Mucosa of rectum (tissue), 2 donors: ENCODE data around the gene HIF1AN.
A peak's percentile ranks its signal among the peaks of the same experiment; 100 is the strongest.

Experiments used
- H3K27ac ChIP-seq, 2 donors: one replicate each; pipeline ENCODE4 v1.7.0; 2013; ENCODE audit warnings: inconsistent platforms in 2 of 2, low read depth in 2 of 2, low read length in 2 of 2
- H3K27me3 ChIP-seq, 2 donors: one replicate each; pipeline ENCODE4 v1.7.0; 2013; ENCODE audit warnings: low read length in 2 of 2; ENCODE audit not compliant: control insufficient read depth in 2 of 2, insufficient read depth in 2 of 2
- H3K36me3 ChIP-seq, 2 donors: one replicate each; pipeline ENCODE4 v1.7.0; 2013; ENCODE audit warnings: low read length in 2 of 2; ENCODE audit not compliant: control insufficient read depth in 2 of 2, insufficient read depth in 2 of 2
- H3K4me1 ChIP-seq, 2 donors: one replicate each; pipeline ENCODE4 v1.7.0; 2013; ENCODE audit warnings: low read length in 2 of 2, mild to moderate bottlenecking in 1 of 2; ENCODE audit not compliant: control insufficient read depth in 2 of 2, insufficient read depth in 2 of 2
- H3K4me3 ChIP-seq, 2 donors: one replicate each; pipeline ENCODE4 v1.7.0; 2013; ENCODE audit warnings: low read length in 2 of 2
- H3K9ac ChIP-seq, 2 donors: one replicate each; pipeline ENCODE4 v1.7.0; 2013; ENCODE audit warnings: low read length in 2 of 2, low read depth in 1 of 2, mild to moderate bottlenecking in 1 of 2
- H3K9me3 ChIP-seq, 2 donors: one replicate each; pipeline ENCODE4 v1.7.0; 2013; ENCODE audit warnings: low read length in 2 of 2; ENCODE audit not compliant: control insufficient read depth in 2 of 2
- donor health status: healthy.
- donor health status: Normal muscosa, but diverticular disease.

HIF1AN gene

DNA sequence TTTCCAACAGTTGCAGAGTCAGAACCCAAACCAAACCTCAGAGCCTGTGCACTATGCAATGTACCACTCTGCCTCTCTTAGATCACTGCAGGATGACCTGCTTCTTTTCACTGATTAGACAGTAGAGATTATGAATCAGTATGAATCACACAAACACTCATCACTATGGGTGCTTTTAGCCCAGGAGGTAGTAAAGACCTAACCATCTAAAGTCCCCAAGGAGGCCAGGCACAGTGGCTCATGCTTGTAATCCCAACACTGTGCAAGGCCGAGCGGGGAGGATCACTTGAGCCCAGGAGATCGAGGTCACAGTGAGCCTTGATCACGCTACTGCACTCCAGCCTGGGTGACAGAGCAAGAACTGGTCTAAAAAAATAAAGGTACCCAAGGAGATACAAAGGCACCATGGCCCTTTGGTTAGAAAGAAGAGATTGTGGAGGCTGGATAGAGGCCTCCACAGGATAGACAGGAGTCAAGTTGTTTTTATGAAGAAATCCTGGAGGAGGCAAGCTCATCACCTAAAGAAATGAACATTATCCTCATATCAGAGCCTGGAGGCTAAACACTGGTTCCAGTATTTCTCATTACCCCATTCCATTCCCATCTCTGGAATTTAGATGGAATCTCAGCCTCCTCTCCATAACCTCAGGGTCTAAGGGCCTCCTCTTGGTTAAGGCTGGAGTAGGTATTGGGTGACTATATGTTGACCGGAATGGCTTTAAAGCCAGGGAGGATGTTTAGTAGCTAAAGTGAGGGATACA is 29.0 kb upstream of the HIF1AN start:
- H3K9ac ChIP-seq = no peak overlapping the region
- H3K4me1 ChIP-seq = no peaks in the 10 kb centered on the region
- H3K9me3 ChIP-seq = no peaks in the 10 kb centered on the region
- no peak overlapping the region for H3K27ac ChIP-seq
- H3K4me3 ChIP-seq = no peak overlapping the region
- H3K36me3 ChIP-seq = peaks cover 15 to 25% of the 10 kb centered on the region in 2 donors
- no peaks in the 10 kb centered on the region for H3K27me3 ChIP-seq

- Histone ChIP-seq H3K4me1 (no peaks in the 10 kb centered on the region), H3K27ac (no peak overlapping the region), H3K4me3 (no peak overlapping the region), H3K27me3 (no peaks in the 10 kb centered on the region), H3K9me3 (no peaks in the 10 kb centered on the region), H3K9ac (no peak overlapping the region), H3K36me3 (peaks cover 10 to 23% of the 10 kb centered on the region in 2 donors)
Measured at GRCh38 chr10:100507357-100507732, 28.4 kb upstream of the HIF1AN start.

DNA sequence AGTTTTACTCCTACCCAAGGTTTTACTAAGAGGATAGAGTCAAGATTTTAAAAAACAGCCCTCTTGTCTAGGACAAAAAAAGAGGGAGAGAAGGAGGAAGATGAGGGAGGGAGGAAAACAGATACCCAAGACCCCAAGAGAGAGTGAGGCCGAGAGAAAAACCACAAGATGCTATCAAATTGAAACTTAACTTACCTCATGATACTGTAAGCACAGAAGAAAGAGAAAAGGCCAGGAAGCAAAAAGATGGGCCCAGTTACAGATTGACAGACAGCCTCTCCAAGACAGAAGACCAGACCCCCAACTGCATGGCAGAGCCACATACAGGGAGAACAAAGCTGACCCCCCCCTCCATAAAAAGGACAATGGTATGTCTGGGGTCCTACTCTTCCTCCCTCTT is 27.5 kb upstream of the HIF1AN start:
- H3K9ac ChIP-seq = no peak overlapping the region

DNA sequence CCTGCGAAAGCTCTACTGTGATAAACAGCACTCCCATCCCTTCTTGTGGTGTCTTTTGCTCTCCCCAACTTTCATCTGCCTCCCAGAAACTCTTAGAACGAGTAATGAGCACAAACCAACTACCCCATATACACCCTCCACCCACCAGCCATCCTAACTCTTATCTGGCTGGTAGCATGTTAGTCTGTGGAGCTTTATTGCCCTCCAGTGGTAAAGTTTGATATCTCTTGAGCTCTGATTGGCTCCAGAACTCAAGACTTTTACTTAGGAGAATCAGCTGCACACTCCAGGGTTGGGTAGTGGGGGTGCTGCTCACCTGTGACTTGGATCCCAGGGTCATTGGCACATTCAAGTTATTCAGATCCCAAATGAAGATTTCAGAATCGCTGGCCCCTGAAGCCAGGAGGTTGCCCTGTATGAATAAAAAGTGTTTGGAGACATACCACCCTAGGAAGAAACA is 27.0 kb upstream of the HIF1AN start:
- no peak overlapping the region for H3K27ac ChIP-seq
- no peak overlapping the region for H3K4me3 ChIP-seq
- H3K36me3 ChIP-seq = peaks cover 14 to 24% of the 10 kb centered on the region in 2 donors
- no peaks in the 10 kb centered on the region for H3K4me1 ChIP-seq
- H3K9ac ChIP-seq = no peak overlapping the region
- H3K9me3 ChIP-seq = no peaks in the 10 kb centered on the region
- H3K27me3 ChIP-seq = no peaks in the 10 kb centered on the region

More for the DNA sequence above, 27.5 kb upstream of the HIF1AN start:
- H3K9me3 ChIP-seq = no peaks in the 10 kb centered on the region
- peaks cover 14 to 24% of the 10 kb centered on the region in 2 donors for H3K36me3 ChIP-seq
- no peaks in the 10 kb centered on the region for H3K4me1 ChIP-seq
- H3K27ac ChIP-seq = no peak overlapping the region
- no peak overlapping the region for H3K4me3 ChIP-seq
- H3K27me3 ChIP-seq = no peaks in the 10 kb centered on the region

GRCh38 chr10:100509241-100509840 is 26.4 kb upstream of the HIF1AN start:
- no peak overlapping the region for H3K27ac ChIP-seq
- peaks cover 14 to 24% of the 10 kb centered on the region in 2 donors for H3K36me3 ChIP-seq
- H3K9me3 ChIP-seq = no peaks in the 10 kb centered on the region
- H3K4me3 ChIP-seq = no peak overlapping the region
- H3K4me1 ChIP-seq = no peaks in the 10 kb centered on the region
- H3K9ac ChIP-seq = no peak overlapping the region
- H3K27me3 ChIP-seq = no peaks in the 10 kb centered on the region

DNA sequence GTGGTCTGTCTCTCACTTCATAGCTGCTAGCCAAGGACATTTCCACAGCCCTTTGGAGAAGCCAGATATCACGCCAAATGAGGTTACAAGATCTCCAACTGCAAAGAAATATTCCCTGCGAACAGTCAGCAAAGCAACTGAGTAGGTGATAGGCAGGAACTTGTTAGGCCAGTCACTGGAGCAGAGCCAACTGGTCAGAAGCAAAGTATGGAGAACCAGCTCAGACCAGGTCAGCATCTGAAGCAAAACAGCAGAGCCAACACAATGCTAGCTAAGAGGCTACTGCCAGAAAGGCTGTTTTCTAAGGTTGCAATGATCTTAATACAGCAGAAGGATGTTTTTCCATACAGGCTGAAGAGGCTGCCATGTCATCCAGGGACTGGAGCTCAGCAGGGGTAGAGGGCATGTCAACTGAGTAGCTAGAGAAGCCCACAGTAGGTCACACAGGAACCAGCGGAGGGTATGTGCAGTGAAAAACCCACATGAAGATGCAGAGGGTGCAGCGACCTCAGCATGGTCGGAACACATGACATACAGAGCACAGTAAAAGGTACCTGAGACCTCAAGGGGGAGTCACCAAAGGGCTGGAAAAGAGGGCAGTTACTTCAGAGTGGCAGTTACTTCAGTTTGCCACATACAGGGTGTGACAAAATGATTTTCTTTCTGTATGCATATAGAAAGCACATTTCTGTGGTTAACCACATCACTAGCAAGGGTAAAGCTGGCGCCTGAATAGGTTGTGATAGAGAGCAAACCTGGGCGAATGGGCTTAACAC is 25.0 kb upstream of the HIF1AN start:
- Histone ChIP-seq H3K4me1 (no peaks in the 10 kb centered on the region), H3K36me3 (peaks cover 4 to 19% of the 10 kb centered on the region in 2 donors), H3K4me3 (no peak overlapping the region), H3K9me3 (no peaks in the 10 kb centered on the region), H3K9ac (no peak overlapping the region), H3K27me3 (no peaks in the 10 kb centered on the region), H3K27ac (no peak overlapping the region)

DNA sequence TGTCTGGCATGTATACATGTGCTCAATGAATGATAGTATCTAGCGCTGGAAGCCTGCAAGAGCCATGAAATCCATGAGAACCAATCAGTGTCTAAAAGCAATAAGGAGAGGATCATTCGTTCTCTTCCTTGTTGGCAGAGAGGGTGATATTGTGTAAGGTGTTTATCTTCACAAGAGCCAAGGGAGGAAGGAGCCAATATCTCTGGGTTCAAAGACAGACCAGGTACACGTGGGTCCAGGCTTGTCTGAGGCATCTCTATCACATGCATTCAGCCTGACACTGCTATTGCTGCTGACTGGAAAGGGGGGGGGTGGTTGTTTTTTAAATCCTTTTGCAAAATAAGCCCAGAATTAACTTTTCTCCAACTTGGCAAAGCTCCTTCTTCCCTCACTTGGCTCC is 20.1 kb upstream of the HIF1AN start:
- H3K4me3 ChIP-seq = no peak overlapping the region
- H3K27ac ChIP-seq = no peak overlapping the region
- H3K9me3 ChIP-seq = no peaks in the 10 kb centered on the region
- no peak overlapping the region for H3K9ac ChIP-seq
- H3K27me3 ChIP-seq = peaks cover 0 to 5% of the 10 kb centered on the region in 2 donors
- peaks cover 6% of the 10 kb centered on the region in 2 donors for H3K36me3 ChIP-seq
- peaks cover 2 to 5% of the 10 kb centered on the region in 2 donors for H3K4me1 ChIP-seq

DNA sequence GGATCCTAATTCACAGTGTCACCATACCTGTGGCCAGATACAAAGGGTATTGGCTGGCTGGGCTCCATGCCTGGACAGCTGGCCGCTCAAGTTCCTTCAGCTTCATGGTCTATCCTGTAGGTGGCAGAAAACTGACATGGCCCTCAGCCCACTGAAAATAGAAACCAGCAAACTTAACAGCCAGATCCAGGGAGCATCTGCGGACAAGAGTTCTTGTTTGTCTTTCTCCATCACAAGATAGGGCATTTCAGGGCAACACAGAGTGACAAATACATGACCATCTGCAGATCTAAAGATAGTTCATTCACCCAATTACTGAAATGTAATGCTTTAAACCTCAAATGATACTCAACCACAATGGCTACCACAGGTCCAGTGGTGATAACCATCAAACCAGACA is 18.9 kb upstream of the HIF1AN start:
- Histone ChIP-seq H3K27ac (no peak overlapping the region), H3K4me1 (peaks cover 2 to 5% of the 10 kb centered on the region in 2 donors), H3K27me3 (peaks cover 0 to 5% of the 10 kb centered on the region in 2 donors), H3K9me3 (no peaks in the 10 kb centered on the region), H3K4me3 (no peak overlapping the region), H3K9ac (no peak overlapping the region), H3K36me3 (peaks cover 5 to 6% of the 10 kb centered on the region in 2 donors)

- Histone ChIP-seq H3K9ac (peak overlapping the region in 1 of 2 donors; percentile 10), H3K9me3 (no peaks in the 10 kb centered on the region), H3K36me3 (peaks cover 3 to 10% of the 10 kb centered on the region in 2 donors), H3K27ac (no peak overlapping the region), H3K27me3 (peaks cover 0 to 5% of the 10 kb centered on the region in 2 donors), H3K4me1 (peaks cover 2 to 5% of the 10 kb centered on the region in 2 donors), H3K4me3 (peak overlapping the region in 1 of 2 donors; percentile 8)
Measured at GRCh38 chr10:100518761-100519241, 16.9 kb upstream of the HIF1AN start.
